ENCODE measurements around the gene MAGT1.
A peak's percentile ranks its signal among the peaks of the same experiment; 100 is the strongest.
"Not testable (repeated sequence)": the region's sequence is repeated elsewhere in the genome, so short reads cannot be mapped to it uniquely, and the experiment has no call there.

MAGT1 gene

DNA sequence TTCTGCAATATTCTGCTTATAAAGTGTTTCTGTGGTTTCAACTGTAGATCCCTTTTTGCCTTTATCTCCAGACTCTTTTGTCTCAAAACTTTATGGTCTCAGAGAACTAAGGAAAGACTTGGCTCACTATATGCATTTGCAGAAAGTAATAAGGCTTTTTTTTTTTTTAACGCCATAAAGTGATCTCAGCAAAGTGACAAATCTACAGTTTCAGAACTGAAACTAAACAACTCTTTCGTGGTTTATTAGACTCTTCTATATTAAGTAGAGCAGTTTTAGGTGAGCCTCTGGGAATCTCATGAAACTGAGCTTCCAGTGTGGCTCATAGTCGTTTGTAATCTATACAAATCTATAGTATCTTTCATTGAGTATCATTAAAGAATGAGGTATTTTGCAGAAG, 30.5 kb upstream of the MAGT1 start:
- TF ChIP-seq, protein P1, sequence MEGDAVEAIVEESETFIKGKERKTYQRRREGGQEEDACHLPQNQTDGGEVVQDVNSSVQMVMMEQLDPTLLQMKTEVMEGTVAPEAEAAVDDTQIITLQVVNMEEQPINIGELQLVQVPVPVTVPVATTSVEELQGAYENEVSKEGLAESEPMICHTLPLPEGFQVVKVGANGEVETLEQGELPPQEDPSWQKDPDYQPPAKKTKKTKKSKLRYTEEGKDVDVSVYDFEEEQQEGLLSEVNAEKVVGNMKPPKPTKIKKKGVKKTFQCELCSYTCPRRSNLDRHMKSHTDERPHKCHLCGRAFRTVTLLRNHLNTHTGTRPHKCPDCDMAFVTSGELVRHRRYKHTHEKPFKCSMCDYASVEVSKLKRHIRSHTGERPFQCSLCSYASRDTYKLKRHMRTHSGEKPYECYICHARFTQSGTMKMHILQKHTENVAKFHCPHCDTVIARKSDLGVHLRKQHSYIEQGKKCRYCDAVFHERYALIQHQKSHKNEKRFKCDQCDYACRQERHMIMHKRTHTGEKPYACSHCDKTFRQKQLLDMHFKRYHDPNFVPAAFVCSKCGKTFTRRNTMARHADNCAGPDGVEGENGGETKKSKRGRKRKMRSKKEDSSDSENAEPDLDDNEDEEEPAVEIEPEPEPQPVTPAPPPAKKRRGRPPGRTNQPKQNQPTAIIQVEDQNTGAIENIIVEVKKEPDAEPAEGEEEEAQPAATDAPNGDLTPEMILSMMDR (IDR thresholded peaks at IDR 0.05; ENCODE audit: control insufficient read depth, insufficient read depth, low read depth, low read length, missing control alignments): no peak
- no peak overlapping the region for H3K4me3 ChIP-seq (ENCODE audit: control insufficient read depth, low read depth, low read length)
- no peak for DNase-seq (ENCODE audit: low read depth)

DNA sequence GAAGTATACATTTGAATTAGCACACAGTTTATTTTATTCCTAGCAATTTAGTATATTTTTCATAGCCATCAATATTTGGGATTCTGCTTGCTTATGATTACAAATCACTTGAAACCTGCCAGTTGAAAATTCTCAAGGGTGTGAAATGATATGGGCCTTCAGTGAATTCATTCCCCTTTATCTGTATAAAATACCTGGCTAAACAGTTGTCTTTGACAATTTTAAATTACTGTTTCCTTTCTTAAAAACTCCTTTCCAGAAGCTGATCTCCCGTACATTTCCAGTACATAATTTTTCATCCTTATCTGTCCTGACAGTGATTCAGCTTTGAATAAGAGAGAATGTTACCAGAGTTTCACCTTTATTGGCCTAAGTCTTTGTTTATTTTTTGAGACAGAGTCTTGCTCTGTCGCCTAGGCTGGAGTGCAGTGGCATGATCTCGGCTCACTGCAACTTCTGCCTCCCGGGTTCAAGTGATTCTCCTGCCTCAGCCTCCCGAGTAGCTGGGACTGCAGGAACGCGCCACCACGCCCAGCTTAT, 29.2 kb upstream of the MAGT1 start:
- no peak overlapping the region for H3K4me3 ChIP-seq (ENCODE audit: control insufficient read depth, low read depth, low read length)
- TF ChIP-seq, protein P1 (IDR thresholded peaks at IDR 0.05; ENCODE audit: control insufficient read depth, insufficient read depth, low read depth, low read length, missing control alignments): no peak
- DNase-seq (ENCODE audit: low read depth): no peak

DNA sequence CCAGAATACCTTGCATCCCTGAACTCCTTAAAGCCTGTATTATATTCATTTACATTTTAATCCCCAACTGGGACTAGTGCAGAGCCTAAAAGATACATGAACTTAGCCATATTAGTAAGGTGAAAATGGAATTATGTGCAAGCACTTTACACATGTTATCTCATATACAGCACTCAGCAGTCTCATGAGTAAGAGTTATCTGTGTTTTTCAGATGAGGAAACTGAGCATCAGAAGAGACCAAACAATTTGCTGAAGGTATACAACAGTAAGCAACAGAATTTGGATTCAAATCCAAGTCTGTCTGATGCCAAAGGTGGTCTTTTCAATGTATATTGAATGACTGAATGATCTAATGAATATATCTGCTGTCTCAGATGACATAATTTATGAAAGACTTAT, 27.6 kb upstream of the MAGT1 start:
- DNase-seq (ENCODE audit: low read depth): no peak

DNA sequence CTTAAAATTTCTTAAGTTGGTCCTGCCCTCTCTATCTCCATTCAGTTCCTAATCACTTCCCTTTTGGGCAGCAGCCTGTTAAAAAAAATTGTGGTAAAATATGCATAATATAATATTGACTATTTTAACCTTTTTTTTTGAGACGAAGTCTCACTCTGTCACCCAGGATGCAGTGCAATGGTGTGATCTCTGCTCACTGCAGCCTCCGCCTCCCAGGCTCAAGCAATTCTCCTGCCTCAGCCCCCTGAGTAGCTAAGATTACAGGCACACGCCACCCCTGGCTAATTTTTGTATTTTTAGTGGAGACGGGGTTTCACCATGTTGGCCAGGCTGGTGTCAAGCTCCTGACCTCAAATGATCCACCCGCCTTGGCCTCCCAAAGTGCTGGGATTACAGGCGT, 24.1 kb upstream of the MAGT1 start:
- not testable (repeated sequence) for H3K4me3 ChIP-seq (ENCODE audit: control insufficient read depth, low read depth, low read length); DNase-seq (ENCODE audit: low read depth)

More for the DNA sequence above, 27.6 kb upstream of the MAGT1 start:
- H3K4me3 ChIP-seq (ENCODE audit: control insufficient read depth, low read depth, low read length): no peak overlapping the region
- TF ChIP-seq, protein P1 (IDR thresholded peaks at IDR 0.05; ENCODE audit: control insufficient read depth, insufficient read depth, low read depth, low read length, missing control alignments): no peak

DNA sequence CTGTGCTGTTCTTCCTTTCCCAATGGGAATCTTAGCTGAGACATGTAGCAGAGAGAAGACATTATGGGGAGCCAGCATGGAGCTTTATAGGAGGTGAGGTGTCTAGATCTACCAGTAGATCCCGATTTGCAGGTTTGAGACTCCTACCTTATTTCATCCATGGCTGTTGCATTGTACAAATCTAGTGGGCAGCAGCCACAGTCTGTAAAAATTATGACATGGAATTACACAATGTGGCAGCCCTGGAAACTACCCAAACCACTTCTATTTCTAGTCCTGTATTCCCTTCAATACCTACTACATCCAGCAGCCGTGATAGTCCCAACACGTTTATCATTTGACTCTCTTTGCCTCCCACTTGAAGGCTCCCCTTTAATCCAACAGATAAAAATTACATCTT, 23.3 kb upstream of the MAGT1 start:
- no peak for DNase-seq (ENCODE audit: low read depth)
- TF ChIP-seq, protein P1 (IDR thresholded peaks at IDR 0.05; ENCODE audit: control insufficient read depth, insufficient read depth, low read depth, low read length, missing control alignments): no peak
- no peak overlapping the region for H3K4me3 ChIP-seq (ENCODE audit: control insufficient read depth, low read depth, low read length)

DNA sequence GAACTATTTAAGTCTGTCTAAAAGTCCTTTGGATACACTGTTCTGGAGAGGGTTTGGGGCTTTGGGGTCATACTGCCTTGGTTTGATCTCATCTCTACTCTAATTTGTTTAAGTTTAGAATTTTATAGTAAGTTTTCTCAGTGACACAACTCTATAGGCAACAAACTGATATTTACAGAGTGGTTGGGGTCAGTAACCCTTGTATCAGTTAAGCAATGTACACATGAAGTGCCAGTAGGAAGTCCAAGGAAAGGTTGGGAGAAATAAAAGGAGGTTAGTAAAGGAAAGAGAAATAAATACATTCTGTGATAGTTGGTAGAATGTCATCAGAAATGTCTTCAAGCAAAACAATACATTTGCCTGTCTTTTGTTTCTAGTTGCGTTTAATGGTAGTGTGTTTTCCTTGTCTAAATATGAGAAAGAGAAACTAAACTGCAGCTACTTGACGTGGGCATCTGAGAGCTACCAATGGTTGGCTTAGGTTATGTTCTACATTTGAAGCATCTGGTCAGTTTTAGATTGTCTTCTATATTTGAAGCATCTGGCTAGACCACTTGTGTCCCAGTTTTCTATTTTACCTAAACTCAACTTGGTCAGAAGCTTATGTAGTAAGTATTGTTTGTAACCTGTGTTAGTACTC, 22.2 kb upstream of the MAGT1 start:
- no peak overlapping the region for H3K4me3 ChIP-seq (ENCODE audit: control insufficient read depth, low read depth, low read length)
- TF ChIP-seq, protein P1 (IDR thresholded peaks at IDR 0.05; ENCODE audit: control insufficient read depth, insufficient read depth, low read depth, low read length, missing control alignments): no peak
- no peak for DNase-seq (ENCODE audit: low read depth)

DNA sequence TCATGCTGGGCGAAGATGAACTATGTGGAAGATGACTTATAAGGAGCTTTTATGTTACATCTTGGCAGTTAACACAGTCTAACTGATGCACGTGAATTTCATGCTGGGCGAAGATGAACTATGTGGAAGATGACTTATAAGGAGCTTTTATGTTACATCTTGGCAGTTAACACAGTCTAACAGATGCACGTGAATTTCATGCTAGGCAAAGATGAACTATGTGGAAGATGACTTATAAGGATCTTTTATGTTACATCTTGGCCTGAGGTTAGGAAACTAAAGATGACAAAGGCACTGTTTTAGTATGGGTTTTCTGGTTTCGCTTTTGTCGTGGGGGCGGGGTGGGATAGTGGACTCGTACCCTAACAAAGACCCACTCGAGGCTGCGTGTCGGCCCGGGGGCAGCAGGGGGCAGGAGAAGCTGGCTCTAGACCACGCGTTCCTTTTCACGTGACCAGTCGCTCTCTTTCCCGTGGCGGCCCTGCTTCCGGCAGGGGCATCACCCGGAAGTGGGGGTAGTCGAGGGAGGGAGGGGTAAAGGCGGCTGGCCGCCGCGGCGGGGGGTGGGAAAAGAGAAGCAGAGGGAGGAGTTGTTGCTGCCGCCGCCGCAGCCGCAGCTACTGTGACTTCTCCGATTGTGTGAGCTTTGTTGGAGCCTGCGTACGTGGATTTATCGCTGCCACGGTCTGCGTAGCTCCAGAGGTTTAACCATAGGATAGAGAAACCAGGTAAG, 15.0 kb upstream of the MAGT1 start, which contains the start of gene ATP7A:
Gene ATP7A, plus strand, starts transcription at position 586 of the 733 bp plus-strand sequence. CDS start 60,949 bp downstream, outside the sequence.
- peak; percentile 45 for DNase-seq (ENCODE audit: low read depth)
- H3K4me3 ChIP-seq (ENCODE audit: control insufficient read depth, low read depth, low read length): peak within 1 kb of the TSS; percentile 55
- TF ChIP-seq, protein P1 (IDR thresholded peaks at IDR 0.05; ENCODE audit: control insufficient read depth, insufficient read depth, low read depth, low read length, missing control alignments): peak; percentile 51
